ENCODE data around the gene ATE1. TPM values are rescaled to one million over a fixed set of nuclear protein-coding genes. Genes with fewer than 3 reads are reported as not detected.
"Not testable (repeated sequence)": the region's sequence is repeated elsewhere in the genome, so short reads cannot be mapped to it uniquely, and the experiment has no call there.

ATE1 gene
- total RNA-seq, result 10 to 100 TPM; 25.0 to 46.8 (median 29.5) TPM

GRCh38 chr10:121927841-121928527, at the start of gene ATE1:
Gene ATE1 (minus strand): TSS chr10:121928031. CDS start chr10:121927949, 82 bp downstream.
- DNase-seq (ENCODE audit: low spot score in 2 of 2), result peak; percentile 79 to 83

GRCh38 chr10:121976607-121977006, 48.8 kb upstream of the ATE1 start:
- Histone ChIP-seq H3K27me3 (no peaks in the 10 kb centered on the region), H3K27ac (no peak overlapping the region), H3K4me1 (peaks cover 8 to 13% of the 10 kb centered on the region in 2 donors), H3K36me3 (no peaks in the 10 kb centered on the region), H3K9me3 (no peaks in the 10 kb centered on the region), H3K4me3 (no peak overlapping the region)
- intact Hi-C loops (cut with DNase I; ENCODE audit: low total_unique reads), result no loop called here
- TF ChIP-seq CTCF (IDR thresholded peaks at IDR 0.05), result no peak
- TF ChIP-seq POLR2A (IDR thresholded peaks at IDR 0.05), result no peak
- TF ChIP-seq POLR2AphosphoS5 (IDR thresholded peaks at IDR 0.05), result no peak
- no peak for DNase-seq (ENCODE audit: low spot score in 2 of 2)

More at GRCh38 chr10:121927841-121928527, at the start of gene ATE1:
- intact Hi-C loops (cut with DNase I; ENCODE audit: low total_unique reads), result no loop called here
- peak within 1 kb of the TSS; percentile 99 to 100 for H3K27ac ChIP-seq
- peak within 1 kb of the TSS; percentile 96 to 100 (median 98) for H3K4me3 ChIP-seq
- H3K4me1 ChIP-seq, result peaks cover 0 to 4% of the 10 kb centered on the region in 2 donors
- TF ChIP-seq POLR2A (IDR thresholded peaks at IDR 0.05) (peak; percentile 49), POLR2AphosphoS5 (IDR thresholded peaks at IDR 0.05) (peak; percentile 84 to 89 (median 86)), CTCF (IDR thresholded peaks at IDR 0.05) (no peak)
- no peaks in the 10 kb centered on the region for H3K27me3 ChIP-seq
- no peaks in the 10 kb centered on the region for H3K9me3 ChIP-seq
- H3K36me3 ChIP-seq, result no peaks in the 10 kb centered on the region

GRCh38 chr10:121975295-121976086, 47.7 kb upstream of the ATE1 start:
- intact Hi-C loops (cut with DNase I; ENCODE audit: low total_unique reads), result no loop called here
- H3K36me3 ChIP-seq, result no peaks in the 10 kb centered on the region
- H3K9me3 ChIP-seq, result no peaks in the 10 kb centered on the region
- TF ChIP-seq POLR2A (IDR thresholded peaks at IDR 0.05) (no peak), CTCF (IDR thresholded peaks at IDR 0.05) (peak in 2 of 3 donors; percentile 25 to 54), POLR2AphosphoS5 (IDR thresholded peaks at IDR 0.05) (no peak)
- DNase-seq (ENCODE audit: low spot score in 2 of 2), result peak in 1 of 2 donors; percentile 47
- H3K4me1 ChIP-seq, result peaks cover 8 to 13% of the 10 kb centered on the region in 2 donors
- no peaks in the 10 kb centered on the region for H3K27me3 ChIP-seq
- peak overlapping the region; percentile 92 to 96 for H3K27ac ChIP-seq
- peak overlapping the region; percentile 68 to 94 (median 85) for H3K4me3 ChIP-seq

GRCh38 chr10:121974535-121975294, 46.9 kb upstream of the ATE1 start, which contains the start of gene NSMCE4A:
Gene NSMCE4A (minus strand): TSS chr10:121975217. CDS start chr10:121975165, 52 bp downstream.
- no peaks in the 10 kb centered on the region for H3K9me3 ChIP-seq
- H3K36me3 ChIP-seq, result no peaks in the 10 kb centered on the region
- peak within 1 kb of the TSS; percentile 92 to 96 for H3K27ac ChIP-seq
- H3K4me1 ChIP-seq, result peaks cover 8 to 13% of the 10 kb centered on the region in 2 donors
- peak in 2 of 3 donors; percentile 35 to 48 for TF ChIP-seq POLR2AphosphoS5 (IDR thresholded peaks at IDR 0.05)
- no peak for TF ChIP-seq POLR2A (IDR thresholded peaks at IDR 0.05)
- peak within 1 kb of the TSS; percentile 68 to 94 (median 85) for H3K4me3 ChIP-seq
- no peaks in the 10 kb centered on the region for H3K27me3 ChIP-seq
- DNase-seq (ENCODE audit: low spot score in 2 of 2), result peak; percentile 36 to 78
- intact Hi-C loops (cut with DNase I; ENCODE audit: low total_unique reads), result loop anchor here (5.0 kb wide), 1 partner anchor 502 kb away; no protein-coding TSS in a partner anchor

- Histone ChIP-seq H3K27me3 (no peaks in the 10 kb centered on the region), H3K4me3 (peak overlapping the region; percentile 68 to 94 (median 85)), H3K36me3 (no peaks in the 10 kb centered on the region), H3K4me1 (peaks cover 8 to 13% of the 10 kb centered on the region in 2 donors), H3K27ac (peak overlapping the region; percentile 92 to 96), H3K9me3 (no peaks in the 10 kb centered on the region)
- DNase-seq (ENCODE audit: low spot score in 2 of 2), result no peak
- intact Hi-C loops (cut with DNase I; ENCODE audit: low total_unique reads), result loop anchor here (5.0 kb wide), 1 partner anchor 502 kb away; no protein-coding TSS in a partner anchor
- TF ChIP-seq POLR2AphosphoS5 (IDR thresholded peaks at IDR 0.05), result no peak
- TF ChIP-seq CTCF (IDR thresholded peaks at IDR 0.05), result peak in 1 of 3 donors; percentile 24
- no peak for TF ChIP-seq POLR2A (IDR thresholded peaks at IDR 0.05)
Observed at GRCh38 chr10:121974019-121974534, 46.2 kb upstream of the ATE1 start.

GRCh38 chr10:121969086-121969485, 41.3 kb upstream of the ATE1 start:
- H3K27ac ChIP-seq; H3K27me3 ChIP-seq; H3K4me3 ChIP-seq; DNase-seq (ENCODE audit: low spot score in 2 of 2); H3K36me3 ChIP-seq; intact Hi-C loops (cut with DNase I; ENCODE audit: low total_unique reads); H3K9me3 ChIP-seq: not testable (repeated sequence)
- H3K4me1 ChIP-seq, result peaks cover 8 to 13% of the 10 kb centered on the region in 2 donors

Measured in breast epithelium (tissue), 4 donors.